Measurements from ENCODE around the gene BRD2. TPM values are rescaled to one million over a fixed set of nuclear protein-coding genes. Genes with fewer than 3 reads are reported as not detected.
A peak's percentile ranks its signal among the peaks of the same experiment; 100 is the strongest.

BRD2 gene
- total RNA-seq, 3 donors from 2014 or later: 338 to 358 (median 348) TPM

DNA sequence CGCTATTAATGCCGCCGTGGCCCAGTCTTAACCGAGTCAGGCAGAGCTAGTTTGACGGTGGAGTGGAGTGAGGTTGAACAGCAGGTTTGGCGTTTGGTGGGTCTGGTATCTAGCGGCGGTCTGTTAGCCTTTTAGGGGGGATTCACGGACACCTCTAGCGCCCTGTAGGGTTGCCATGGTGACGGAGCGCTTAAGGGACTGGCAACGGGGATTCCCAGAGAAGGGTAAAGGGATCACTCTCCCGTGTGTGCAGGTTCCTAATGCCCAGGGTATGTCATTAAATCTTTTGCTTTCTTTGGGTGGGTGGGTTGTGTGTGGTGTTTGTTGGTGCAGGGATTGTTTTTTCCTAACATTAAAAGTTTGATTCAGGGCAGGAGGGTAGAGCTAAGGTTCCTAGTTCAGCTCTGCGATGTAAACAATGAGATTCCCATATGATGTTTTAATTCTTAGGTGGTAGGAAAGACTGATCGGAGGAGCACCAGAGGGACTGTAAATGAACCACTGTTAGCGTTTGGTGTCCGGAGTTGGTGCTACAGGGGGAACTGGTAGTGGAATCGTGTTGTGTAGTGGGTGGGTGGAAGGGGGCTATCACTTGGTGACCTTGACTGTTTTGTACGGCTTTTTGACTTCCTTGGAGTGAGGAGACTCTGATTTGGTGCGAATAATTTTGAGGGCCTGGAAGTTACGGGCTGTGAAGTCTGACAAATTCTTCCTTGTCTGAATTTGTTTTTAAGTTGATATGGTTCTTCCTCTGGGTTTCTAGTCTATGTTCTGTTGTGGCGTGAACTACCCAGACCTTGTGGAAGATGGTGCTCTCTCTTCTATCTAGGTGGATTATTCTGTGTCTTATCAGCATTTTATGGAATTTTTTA, 5.0 kb downstream of the BRD2 start:
- H3K4me3 Mint-ChIP-seq: peak overlapping the region; percentile 99
- H3K27me3 Mint-ChIP-seq (ENCODE audit: low read depth): no peaks in the 10 kb centered on the region
- H3K9me3 Mint-ChIP-seq: no peaks in the 10 kb centered on the region
- ATAC-seq: no peak
- peaks cover 73% of the 10 kb centered on the region for H3K36me3 Mint-ChIP-seq (ENCODE audit: insufficient read depth)
- H3K4me1 Mint-ChIP-seq (ENCODE audit: low read depth): peaks cover 32% of the 10 kb centered on the region
- peak; percentile 56 for DNase-seq

DNA sequence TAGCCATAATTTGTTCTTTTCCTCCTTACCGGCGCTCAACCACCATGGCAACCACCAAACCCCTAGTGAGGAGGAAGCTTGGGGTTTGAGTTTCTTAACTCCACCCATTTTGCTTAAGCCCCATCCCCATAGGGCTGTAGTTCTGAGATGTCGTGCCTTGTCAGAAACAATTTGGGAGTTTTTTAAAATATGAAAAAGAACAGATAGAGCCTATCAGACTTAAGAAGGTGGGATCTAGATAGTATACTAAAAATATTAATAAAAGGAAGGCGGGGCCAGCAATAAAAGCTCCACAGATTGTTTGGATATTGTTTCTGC, 5.6 kb downstream of the BRD2 start:
- DNase-seq: no peak
- Mint-ChIP-seq H3K4me3 (peak overlapping the region; percentile 99), H3K27me3 (ENCODE audit: low read depth) (no peaks in the 10 kb centered on the region), H3K36me3 (ENCODE audit: insufficient read depth) (peaks cover 76% of the 10 kb centered on the region), H3K4me1 (ENCODE audit: low read depth) (peaks cover 35% of the 10 kb centered on the region), H3K9me3 (no peaks in the 10 kb centered on the region)
- no peak for ATAC-seq

DNA sequence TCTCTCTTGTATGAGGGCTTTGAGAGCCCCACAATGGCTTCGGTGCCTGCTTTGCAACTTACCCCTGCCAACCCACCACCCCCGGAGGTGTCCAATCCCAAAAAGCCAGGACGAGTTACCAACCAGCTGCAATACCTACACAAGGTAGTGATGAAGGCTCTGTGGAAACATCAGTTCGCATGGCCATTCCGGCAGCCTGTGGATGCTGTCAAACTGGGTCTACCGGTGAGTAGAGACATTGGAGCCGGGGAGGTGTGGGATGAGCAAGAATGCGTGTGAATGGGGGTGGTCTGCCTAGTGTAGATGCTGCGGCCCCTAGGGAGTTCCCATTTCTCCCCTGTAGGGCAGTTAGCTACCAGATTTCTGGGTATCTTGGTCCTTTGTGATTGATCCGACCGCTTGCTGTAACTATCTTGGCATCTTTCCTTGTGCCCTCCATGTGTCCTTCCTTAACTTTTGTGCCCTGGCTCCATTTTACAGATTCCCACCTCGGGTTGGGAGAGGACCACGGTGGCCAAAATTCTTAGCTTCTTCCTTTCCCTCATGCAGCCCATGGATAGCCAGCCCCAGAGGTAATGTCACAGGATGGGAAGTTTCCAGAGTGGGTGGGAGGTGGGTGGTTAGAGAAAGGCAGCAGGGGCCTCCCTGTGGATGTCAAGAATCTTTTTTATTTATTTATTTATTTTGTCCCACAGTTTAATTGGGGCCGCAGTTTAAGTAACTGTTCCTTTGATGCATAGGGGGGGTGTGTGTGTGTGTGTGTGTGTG, 6.3 kb downstream of the BRD2 start:
- Mint-ChIP-seq H3K4me1 (ENCODE audit: low read depth) (peaks cover 38% of the 10 kb centered on the region), H3K27me3 (ENCODE audit: low read depth) (no peaks in the 10 kb centered on the region), H3K4me3 (peak overlapping the region; percentile 99), H3K9me3 (no peaks in the 10 kb centered on the region), H3K36me3 (ENCODE audit: insufficient read depth) (peaks cover 80% of the 10 kb centered on the region)
- ATAC-seq (no peak), DNase-seq (no peak)

DNA sequence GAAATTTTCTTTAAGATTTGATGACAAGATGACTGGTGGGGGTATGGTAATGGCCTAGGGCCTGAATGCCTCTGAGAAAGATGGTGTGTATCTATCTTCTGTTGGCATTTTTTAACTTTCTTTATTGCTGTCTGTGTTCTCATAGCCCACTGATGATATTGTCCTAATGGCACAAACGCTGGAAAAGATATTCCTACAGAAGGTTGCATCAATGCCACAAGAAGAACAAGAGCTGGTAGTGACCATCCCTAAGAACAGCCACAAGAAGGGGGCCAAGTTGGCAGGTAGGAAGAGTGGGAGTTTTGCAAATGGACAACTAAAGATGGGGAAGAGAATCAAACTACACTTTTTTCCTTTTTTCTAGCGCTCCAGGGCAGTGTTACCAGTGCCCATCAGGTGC, 7.5 kb downstream of the BRD2 start:
- no peaks in the 10 kb centered on the region for H3K27me3 Mint-ChIP-seq (ENCODE audit: low read depth)
- H3K4me1 Mint-ChIP-seq (ENCODE audit: low read depth): peaks cover 42% of the 10 kb centered on the region
- no peak for ATAC-seq
- peaks cover 88% of the 10 kb centered on the region for H3K36me3 Mint-ChIP-seq (ENCODE audit: insufficient read depth)
- no peak for DNase-seq
- H3K9me3 Mint-ChIP-seq: no peaks in the 10 kb centered on the region
- peak overlapping the region; percentile 99 for H3K4me3 Mint-ChIP-seq

DNA sequence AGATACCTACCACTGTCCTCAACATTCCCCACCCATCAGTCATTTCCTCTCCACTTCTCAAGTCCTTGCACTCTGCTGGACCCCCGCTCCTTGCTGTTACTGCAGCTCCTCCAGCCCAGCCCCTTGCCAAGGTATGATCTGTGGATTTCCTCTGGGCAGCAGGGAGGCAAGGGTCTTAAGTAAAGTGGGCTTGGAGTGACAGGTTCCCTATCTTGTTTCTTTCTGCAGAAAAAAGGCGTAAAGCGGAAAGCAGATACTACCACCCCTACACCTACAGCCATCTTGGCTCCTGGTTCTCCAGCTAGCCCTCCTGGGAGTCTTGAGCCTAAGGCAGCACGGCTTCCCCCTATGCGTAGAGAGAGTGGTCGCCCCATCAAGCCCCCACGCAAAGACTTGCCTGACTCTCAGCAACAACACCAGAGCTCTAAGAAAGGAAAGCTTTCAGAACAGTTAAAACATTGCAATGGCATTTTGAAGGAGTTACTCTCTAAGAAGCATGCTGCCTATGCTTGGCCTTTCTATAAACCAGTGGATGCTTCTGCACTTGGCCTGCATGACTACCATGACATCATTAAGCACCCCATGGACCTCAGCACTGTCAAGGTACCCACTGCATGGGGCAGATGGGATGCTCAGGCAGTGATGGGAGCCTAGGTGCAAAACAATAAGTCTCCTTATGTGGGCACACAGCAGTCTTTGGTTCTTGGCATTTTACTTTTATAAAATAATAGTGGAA, 8.1 kb downstream of the BRD2 start:
- ATAC-seq (no peak), DNase-seq (no peak)
- Mint-ChIP-seq H3K4me1 (ENCODE audit: low read depth) (peaks cover 43% of the 10 kb centered on the region), H3K4me3 (peak overlapping the region; percentile 99), H3K9me3 (no peaks in the 10 kb centered on the region), H3K27me3 (ENCODE audit: low read depth) (no peaks in the 10 kb centered on the region), H3K36me3 (ENCODE audit: insufficient read depth) (peaks cover 87% of the 10 kb centered on the region)

DNA sequence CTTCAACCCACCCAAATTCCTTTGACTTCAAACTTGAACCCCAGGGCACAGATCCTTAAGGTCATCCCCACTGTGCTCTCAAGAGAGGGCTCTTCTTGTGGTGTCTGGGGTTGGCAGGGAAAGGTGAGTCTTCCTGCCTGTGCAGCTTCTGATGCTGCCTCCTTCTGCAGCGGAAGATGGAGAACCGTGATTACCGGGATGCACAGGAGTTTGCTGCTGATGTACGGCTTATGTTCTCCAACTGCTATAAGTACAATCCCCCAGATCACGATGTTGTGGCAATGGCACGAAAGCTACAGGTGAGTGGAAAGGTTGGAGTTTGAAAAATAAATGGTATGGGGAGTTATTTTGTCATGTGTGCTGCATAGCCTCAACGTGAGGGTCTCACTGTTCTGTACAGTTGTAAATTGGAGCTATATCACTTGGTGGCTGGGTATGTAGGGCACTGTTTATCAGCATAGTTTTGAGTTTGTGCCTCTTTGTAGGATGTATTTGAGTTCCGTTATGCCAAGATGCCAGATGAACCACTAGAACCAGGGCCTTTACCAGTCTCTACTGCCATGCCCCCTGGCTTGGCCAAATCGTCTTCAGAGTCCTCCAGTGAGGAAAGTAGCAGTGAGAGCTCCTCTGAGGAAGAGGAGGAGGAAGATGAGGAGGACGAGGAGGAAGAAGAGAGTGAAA, 9.0 kb downstream of the BRD2 start:
- no peak for ATAC-seq

DNA sequence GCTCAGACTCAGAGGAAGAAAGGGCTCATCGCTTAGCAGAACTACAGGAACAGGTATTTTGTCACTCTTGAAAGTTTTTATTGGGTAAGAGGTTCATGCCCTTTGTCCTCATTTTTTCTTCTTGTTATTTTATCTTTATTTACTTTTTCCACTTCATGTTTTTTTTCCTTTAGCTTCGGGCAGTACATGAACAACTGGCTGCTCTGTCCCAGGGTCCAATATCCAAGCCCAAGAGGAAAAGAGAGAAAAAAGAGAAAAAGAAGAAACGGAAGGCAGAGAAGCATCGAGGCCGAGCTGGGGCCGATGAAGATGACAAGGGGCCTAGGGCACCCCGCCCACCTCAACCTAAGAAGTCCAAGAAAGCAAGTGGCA, 9.5 kb downstream of the BRD2 start:
- H3K4me1 Mint-ChIP-seq (ENCODE audit: low read depth): peaks cover 50% of the 10 kb centered on the region
- peak overlapping the region; percentile 62 for H3K4me3 Mint-ChIP-seq
- ATAC-seq: no peak
- no peaks in the 10 kb centered on the region for H3K27me3 Mint-ChIP-seq (ENCODE audit: low read depth)
- H3K36me3 Mint-ChIP-seq (ENCODE audit: insufficient read depth): peaks cover 85% of the 10 kb centered on the region
- DNase-seq: no peak
- no peaks in the 10 kb centered on the region for H3K9me3 Mint-ChIP-seq

More for the DNA sequence above, 9.0 kb downstream of the BRD2 start:
- H3K4me3 Mint-ChIP-seq: peak overlapping the region; percentile 62
- H3K4me1 Mint-ChIP-seq (ENCODE audit: low read depth): peaks cover 49% of the 10 kb centered on the region
- H3K27me3 Mint-ChIP-seq (ENCODE audit: low read depth): no peaks in the 10 kb centered on the region
- DNase-seq: no peak
- H3K36me3 Mint-ChIP-seq (ENCODE audit: insufficient read depth): peaks cover 89% of the 10 kb centered on the region
- H3K9me3 Mint-ChIP-seq: no peaks in the 10 kb centered on the region

DNA sequence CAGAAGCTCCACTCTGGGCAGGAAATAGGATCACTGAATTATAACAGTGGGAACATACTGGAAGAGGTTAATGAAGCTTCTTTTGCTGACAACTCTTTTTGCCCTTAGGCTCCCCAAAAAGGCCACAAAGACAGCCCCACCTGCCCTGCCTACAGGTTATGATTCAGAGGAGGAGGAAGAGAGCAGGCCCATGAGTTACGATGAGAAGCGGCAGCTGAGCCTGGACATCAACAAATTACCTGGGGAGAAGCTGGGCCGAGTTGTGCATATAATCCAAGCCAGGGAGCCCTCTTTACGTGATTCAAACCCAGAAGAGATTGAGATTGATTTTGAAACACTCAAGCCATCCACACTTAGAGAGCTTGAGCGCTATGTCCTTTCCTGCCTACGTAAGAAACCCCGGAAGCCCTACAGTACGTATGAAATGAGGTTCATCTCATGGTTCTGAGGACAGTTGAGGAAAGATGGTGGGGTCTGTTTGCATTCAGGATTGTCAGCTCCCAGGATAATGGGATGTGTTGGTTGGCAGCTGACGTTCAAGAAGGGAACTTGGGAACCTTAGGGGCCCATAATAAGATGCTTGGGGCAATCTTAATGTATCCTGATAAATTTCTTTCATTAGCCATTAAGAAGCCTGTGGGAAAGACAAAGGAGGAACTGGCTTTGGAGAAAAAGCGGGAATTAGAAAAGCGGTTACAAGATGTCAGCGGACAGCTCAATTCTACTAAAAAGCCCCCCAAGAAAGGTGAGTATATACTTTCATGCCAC, 11.5 kb downstream of the BRD2 start:
- H3K4me3 Mint-ChIP-seq: no peak overlapping the region
- no peak for DNase-seq
- no peaks in the 10 kb centered on the region for H3K9me3 Mint-ChIP-seq

DNA sequence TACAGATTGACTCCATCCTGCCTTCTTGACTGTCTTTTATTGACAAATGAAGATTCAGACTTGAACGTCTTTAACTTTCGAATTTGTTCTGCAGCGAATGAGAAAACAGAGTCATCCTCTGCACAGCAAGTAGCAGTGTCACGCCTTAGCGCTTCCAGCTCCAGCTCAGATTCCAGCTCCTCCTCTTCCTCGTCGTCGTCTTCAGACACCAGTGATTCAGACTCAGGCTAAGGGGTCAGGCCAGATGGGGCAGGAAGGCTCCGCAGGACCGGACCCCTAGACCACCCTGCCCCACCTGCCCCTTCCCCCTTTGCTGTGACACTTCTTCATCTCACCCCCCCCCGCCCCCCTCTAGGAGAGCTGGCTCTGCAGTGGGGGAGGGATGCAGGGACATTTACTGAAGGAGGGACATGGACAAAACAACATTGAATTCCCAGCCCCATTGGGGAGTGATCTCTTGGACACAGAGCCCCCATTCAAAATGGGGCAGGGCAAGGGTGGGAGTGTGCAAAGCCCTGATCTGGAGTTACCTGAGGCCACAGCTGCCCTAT, 12.2 kb downstream of the BRD2 start:
- Mint-ChIP-seq H3K9me3 (no peaks in the 10 kb centered on the region), H3K36me3 (ENCODE audit: insufficient read depth) (peaks cover 58% of the 10 kb centered on the region), H3K4me3 (no peak overlapping the region), H3K4me1 (ENCODE audit: low read depth) (peaks cover 60% of the 10 kb centered on the region), H3K27me3 (ENCODE audit: low read depth) (no peaks in the 10 kb centered on the region)
- DNase-seq (no peak), ATAC-seq (no peak)

More for the DNA sequence above, 11.5 kb downstream of the BRD2 start:
- no peaks in the 10 kb centered on the region for H3K27me3 Mint-ChIP-seq (ENCODE audit: low read depth)
- H3K36me3 Mint-ChIP-seq (ENCODE audit: insufficient read depth): peaks cover 65% of the 10 kb centered on the region
- peaks cover 66% of the 10 kb centered on the region for H3K4me1 Mint-ChIP-seq (ENCODE audit: low read depth)
- no peak for ATAC-seq

DNA sequence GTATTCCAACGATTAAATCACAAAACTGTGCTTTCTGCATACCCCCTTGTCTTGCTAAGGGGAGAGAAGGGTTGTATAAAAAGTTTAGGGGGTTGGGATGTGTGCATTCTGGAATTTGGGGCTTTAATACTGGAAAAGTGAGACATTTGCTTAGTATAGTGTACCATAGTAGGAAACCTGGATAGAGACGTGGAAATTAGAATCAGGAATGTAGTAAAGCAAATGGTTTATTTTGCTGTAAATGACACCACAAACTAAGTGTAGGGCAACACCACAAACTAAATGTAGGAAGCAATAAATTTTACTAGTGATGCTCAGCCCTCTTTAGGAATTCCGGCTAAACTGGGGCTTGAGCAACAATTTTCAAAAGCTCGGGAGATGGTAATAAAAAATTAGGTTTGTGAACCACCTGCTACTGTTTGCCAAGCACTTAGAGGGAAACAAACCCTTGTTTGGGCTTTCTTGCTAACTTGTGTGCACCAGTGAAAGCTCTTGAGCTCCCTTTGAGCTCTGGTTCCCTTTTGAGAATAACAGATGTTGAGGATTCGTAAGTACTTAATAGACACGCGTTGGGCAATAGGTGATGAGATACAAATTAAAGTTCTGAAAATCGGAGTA, 13.8 kb downstream of the BRD2 start:
- peaks cover 44% of the 10 kb centered on the region for H3K36me3 Mint-ChIP-seq (ENCODE audit: insufficient read depth)
- DNase-seq (no peak), ATAC-seq (peak in 1 of 2 donors; percentile 8)
- H3K4me1 Mint-ChIP-seq (ENCODE audit: low read depth): peaks cover 44% of the 10 kb centered on the region
- no peak overlapping the region for H3K4me3 Mint-ChIP-seq
- no peaks in the 10 kb centered on the region for H3K9me3 Mint-ChIP-seq
- no peaks in the 10 kb centered on the region for H3K27me3 Mint-ChIP-seq (ENCODE audit: low read depth)

DNA sequence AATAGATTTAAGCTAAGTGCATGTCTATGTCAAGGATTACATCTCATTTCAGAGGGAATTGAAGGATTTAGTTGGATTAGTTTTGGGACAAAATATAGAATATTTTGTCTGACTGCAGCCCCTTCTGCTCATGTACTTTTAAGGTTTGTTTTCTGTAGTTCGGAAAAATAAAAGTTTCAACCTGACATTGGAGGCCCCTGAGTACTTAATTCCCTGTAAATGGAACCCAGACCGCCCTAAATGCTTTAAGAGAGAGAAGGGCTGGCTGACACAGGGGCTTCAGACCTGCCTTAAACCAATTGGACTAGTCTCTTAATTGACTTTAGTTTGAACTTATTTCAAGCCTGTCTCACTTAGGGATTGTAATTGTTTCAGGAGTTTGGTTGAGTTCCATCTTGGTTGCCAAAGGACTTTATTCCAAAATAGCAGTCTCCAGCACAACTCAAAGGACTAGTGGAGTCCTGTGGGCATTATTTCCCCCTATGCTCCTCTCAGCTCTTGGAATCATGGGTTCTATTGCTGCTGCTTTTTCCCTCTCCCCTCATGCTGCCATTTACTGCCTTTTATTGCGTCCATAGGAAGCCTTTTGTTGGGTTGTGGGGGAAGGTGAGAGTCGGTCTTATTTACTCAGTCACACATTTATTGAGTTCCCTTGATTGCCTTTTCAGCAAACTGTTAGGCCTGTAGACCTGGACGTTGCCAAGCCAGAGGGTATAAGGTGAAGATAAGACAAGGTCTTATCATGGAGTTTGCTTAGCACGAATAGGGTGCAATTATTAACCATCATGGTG, 14.5 kb downstream of the BRD2 start:
- ATAC-seq (no peak), DNase-seq (no peak)
- no peak overlapping the region for H3K4me3 Mint-ChIP-seq
- peaks cover 37% of the 10 kb centered on the region for H3K36me3 Mint-ChIP-seq (ENCODE audit: insufficient read depth)
- no peaks in the 10 kb centered on the region for H3K9me3 Mint-ChIP-seq
- peaks cover 37% of the 10 kb centered on the region for H3K4me1 Mint-ChIP-seq (ENCODE audit: low read depth)
- H3K27me3 Mint-ChIP-seq (ENCODE audit: low read depth): no peaks in the 10 kb centered on the region

DNA sequence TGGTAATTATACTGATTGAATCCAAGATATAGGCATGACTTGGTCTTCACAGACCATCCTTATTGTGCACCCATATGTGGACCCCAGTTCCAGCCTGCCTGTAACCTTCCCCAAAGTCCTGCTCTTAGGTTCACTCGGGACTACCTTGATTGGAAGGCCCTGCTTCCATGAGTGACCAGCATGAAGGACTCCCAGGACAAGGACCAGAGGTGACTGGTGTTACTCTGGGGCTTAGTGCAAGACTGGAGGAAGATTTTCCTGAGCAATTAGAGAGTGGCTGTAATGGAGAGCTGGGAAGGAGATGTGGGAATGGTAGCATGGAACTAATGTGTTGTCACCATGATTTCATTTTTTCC, 15.1 kb downstream of the BRD2 start:
- no peak for ATAC-seq

More for the DNA sequence above, 15.1 kb downstream of the BRD2 start:
- Mint-ChIP-seq H3K4me3 (no peak overlapping the region), H3K9me3 (no peaks in the 10 kb centered on the region), H3K36me3 (ENCODE audit: insufficient read depth) (peaks cover 32% of the 10 kb centered on the region), H3K4me1 (ENCODE audit: low read depth) (peaks cover 33% of the 10 kb centered on the region), H3K27me3 (ENCODE audit: low read depth) (no peaks in the 10 kb centered on the region)
- DNase-seq: no peak

Measured in activated T-cell treated with anti-CD3 and anti-CD28 coated beads, Interleukin-2, amount 50 U/mL, for 4 hours (primary cell).